Right forelimb (tissue), 1 donor: ENCODE measurements around the gene CLASP1.
"Not testable (repeated sequence)": the region's sequence is repeated elsewhere in the genome, so short reads cannot be mapped to it uniquely, and the experiment has no call there.

Experiments used
- DNase-seq: peaks from one replicate; pipeline ENCODE4 v3.0.0-alpha.2; 2018

The CLASP1 gene

DNA sequence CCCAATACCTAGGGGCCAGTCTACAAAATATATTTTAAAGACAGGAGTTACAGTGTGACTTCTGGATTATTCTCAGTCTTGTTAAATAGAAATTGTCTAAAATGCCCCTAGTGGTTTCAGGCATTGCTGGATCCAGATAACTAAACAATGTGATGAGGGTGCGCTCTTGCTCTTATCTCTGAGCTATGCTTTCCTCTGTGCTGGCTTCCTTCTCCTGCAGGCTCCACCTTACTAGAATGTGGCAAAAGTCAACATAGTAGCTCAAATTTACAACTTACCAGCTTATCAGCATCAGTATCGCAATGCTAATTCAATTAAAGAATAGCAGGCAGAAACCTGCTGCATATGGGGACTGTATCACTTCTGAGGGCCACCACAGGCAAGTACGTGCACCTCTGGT lies 179.9 kb downstream of the CLASP1 start:
- DNase-seq = no peak

DNA sequence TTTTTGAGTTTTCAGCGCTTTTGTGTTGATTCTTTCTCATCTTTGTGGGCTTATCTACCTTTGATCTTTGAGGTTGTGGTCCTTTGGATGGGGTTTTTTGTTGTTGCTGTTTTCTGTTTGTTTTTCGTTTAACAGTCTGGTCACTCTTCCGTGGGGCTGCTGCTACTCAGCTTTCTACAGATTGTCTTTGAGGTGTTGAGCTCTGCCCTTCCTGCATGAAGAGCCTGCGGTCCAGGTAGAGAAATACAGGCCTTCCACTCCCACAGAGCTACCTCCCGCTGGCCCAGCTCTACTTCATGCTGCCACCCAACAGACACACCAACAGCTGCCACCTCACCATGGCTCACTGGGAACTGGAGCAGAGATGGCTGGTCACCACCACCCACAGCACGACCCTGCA lies 180.3 kb downstream of the CLASP1 start:
- no peak for DNase-seq

- no peak for DNase-seq
These were observed 190.0 kb downstream of the CLASP1 start for GRCh38 chr2:121459291-121459690.

DNA sequence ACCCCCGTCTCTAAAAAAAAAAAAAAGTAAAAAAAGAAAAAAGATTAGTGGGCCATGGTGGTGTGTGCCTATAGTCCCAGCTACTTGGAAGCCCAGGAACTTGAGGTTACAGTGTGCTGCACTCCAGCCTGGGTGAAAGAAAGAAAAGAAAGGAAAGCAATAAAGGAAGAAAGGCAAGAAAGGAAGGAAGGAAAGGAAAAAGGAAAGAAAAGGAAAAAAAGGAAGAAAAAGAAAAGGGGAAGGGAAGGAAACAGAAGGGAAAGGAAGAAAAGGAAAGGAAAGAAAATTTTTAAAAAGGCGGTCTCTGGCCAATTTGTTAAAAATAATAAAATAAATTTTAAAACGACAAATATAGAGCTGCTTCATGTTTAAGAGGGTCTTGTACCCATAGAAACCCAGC lies 192.9 kb downstream of the CLASP1 start:
- no peak for DNase-seq

DNA sequence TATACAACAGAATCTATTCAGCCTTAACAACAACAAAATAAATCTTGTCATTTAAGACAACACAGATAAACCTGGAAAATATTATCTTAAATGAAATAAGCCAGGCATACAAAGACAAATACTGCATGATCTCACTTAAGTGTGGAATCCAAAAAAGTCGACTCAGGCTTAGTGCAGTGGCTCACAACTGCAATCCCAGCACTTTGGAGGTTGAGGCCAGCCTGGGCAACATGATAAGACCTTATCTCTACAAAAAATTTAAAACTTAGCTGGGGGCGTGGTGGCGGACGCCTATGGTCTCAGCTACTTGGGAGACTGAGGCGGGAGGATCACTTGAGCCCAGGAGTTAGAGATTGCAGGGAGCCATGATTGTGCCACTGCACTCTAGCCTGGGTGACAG lies 193.8 kb downstream of the CLASP1 start:
- DNase-seq = no peak

DNA sequence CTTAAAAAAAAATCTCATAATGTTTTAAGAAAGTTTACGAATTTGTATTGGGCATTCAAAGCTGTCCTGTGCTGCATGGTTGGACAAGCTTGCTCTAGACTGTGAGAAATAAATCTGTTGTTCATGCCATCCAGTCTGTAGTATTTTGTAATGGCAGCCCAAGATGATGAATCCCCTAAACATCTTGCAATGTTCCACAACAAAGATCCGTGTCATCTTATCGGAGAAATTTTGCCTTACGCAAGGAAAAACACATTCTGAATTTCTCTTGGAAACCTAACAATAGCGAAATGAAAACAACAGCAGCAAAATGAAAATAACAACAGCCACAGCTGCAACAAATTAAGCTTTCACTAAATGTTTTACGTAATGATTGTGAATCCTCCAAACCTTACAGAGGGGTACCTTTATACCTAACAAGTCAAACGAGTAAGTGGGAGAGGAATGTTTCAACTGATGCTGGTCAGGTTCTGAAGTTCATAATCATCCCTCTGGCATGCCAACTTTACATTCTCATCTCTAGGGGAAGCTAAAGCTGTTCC lies 194.6 kb downstream of the CLASP1 start:
- DNase-seq = no peak

GRCh38 chr2:121451398-121451797 lies 197.9 kb downstream of the CLASP1 start:
- DNase-seq = no peak

DNA sequence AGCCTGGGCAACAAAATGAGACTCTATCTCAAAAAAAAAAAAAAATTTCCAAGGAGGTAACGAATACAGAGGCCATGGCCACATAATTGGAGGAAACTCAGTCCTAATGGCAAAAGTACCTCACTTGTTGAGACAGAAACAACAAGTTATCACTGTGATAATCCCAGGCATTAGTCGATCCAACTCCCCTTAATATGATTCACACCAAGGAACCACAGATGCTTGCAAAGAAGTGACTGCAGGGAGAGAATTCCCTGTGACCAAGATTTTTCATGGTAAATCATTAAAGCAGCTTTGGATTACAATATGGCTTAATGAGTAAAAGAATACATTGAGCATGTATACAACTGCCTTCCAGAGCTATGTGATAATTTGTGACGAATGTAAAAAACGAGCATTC lies 199.0 kb downstream of the CLASP1 start:
- DNase-seq = no peak

DNA sequence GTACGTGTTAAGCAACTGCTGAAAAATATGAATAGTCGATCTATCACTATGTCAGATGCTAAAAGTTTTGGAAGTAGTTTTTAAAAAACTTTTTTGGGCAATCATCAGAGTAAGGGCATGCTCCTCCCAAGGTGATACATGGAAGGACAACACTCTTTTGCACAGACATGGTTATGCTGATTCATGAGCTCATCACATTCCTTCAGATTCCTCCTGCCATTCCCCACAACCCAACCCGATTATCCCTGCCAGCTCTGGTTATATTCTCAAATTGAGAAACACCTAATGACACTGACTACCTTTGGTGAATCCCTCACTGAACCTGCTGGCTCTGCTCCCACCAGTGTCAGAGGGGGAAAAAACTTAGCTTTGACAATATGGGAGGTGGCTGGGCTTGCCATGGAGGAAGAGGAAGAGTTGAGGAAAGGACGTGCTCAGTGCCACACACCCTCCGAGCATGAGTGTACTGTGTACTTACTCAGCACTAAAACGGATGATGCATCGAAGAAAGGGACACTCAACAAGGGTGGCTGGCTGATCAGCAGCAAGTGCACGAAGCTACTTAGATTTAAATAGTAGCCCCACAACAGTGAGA lies 202.5 kb downstream of the CLASP1 start:
- DNase-seq = no peak

GRCh38 chr2:121442889-121443288 lies 206.4 kb downstream of the CLASP1 start:
- DNase-seq = no peak

DNA sequence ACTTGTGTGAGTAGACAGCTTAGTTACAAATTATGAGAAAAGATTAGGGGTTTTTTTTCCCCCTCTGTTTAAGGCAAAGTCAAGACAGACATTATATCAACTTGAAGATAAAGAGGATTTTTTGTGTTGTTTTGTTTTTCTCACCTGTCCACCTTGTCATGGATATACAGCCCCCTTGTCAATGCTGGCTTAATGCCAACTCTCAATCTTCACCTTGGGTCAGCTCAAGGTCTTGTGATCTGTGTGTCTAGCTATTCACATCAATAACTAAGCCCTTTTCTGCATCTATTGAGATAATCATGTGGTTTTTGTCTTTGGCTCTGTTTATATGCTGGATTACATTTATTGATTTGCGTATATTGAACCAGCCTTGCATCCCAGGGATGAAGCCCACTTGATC lies 211.0 kb downstream of the CLASP1 start:
- not testable (repeated sequence) for DNase-seq

DNA sequence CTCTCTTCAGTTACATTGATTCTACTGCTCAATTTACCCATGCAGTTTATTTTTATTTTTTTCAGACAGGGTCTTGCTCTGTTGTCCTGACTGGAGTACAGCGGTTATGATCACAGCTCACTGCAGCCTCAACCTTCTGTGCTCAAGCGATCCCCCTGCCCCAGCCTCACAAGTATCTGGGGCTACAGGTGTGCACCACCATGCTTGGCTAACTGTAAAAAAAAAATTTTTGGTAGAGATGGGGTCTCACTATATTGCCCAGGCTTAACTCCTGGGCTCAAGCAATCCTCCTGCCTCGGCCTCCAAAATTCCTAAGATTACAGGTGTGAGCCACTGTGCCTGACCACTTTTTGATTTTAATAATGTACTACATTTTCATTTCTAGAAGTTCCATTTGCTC lies 212.3 kb downstream of the CLASP1 start:
- DNase-seq = no peak

GRCh38 chr2:121435790-121436189 lies 213.5 kb downstream of the CLASP1 start:
- DNase-seq = no peak

DNA sequence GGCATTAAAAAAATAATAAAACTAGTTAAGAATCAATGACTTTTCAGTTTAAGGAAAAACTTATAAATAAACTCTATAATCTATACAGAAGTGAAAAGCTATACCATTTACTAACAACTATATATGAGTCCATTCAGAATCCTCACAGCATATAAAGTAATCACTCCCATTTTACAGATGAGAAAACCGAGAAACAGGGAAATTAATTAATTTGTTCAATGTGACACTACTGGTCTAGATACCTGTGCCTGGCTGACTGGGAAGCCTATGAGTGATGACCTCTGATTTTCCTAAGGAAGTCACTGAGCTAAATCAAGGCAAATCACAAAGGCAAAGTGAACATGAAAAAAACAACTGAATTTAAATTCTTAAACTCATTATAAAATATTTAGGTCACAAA lies 218.0 kb downstream of the CLASP1 start:
- DNase-seq = no peak

GRCh38 chr2:121429927-121430520 lies 219.2 kb downstream of the CLASP1 start:
- DNase-seq = no peak

DNA sequence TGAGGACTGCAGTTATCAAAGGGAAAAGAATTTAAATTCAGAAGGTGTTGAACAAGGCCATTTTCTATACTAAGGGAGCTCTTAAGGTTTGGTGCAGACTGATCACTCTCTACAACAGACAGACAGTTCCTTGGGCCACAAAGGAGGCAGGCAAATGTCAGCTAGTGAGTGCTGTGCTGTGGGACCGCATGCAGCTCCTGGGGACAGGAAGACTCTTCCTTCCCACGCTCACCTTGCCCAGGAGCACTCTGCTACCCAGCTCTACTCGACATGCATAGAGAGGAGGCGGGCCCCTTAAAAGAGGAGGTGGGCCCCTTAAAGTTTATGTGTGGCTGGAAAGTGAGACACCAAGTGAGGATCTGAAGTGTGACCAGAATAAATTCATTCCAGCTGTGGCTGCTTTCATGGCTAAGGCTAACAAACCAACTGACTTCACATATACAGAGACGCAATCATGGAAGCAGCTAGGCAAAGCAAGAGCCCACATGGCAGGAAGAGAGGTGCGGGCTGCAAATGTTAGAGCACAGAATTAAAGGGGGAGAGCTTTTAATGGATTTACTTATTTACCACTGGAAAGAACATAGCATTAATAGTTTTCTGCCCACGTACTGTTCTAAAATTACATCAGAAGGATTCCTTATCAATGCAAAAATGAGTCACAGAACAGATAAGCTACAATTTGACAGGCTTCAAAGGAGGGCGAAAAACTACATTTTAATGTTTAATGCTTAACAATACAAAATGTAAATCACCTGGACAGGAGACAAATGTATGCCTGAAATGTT lies 220.0 kb downstream of the CLASP1 start:
- no peak for DNase-seq

DNA sequence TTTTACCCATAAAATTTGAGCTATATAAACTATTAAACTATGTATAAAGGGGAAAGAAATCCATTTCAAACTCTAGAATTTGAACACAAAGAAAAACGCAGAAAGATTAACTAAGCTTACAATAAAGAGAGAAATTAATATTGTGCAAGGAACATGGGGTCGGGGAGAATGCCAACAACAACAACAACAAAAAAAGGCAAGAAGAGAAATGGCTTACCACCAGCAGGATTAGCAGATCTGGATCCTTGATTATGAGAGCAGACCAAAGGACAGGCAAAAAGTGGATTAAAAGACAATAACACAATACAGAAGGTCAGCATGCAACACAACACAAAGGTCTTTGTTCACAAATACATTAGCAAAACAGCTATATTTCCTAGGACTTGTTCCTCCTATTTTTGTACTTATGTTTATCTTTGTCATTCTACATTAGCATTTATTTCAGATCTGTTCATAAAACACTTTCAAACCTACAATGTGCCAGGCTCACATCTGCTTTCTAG lies 222.0 kb downstream of the CLASP1 start:
- no peak for DNase-seq

DNA sequence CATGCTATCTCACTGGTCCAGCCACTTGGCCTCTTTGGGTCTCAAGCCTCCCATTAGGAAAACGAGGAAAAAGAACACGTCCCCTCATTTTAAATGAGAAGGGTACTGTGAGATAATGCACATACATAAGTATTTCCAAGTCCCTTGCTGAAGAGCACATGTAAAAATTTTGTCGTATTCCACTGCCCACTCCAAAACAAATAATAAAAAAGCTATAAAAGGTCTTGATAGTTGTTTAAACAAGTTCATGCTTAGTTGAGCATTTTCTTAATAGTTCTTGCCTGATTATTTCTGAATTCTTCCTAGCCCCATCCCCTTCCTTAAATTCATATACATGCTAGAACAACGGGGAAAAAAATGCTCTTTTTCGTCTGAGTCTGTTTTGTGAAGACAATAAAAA lies 228.8 kb downstream of the CLASP1 start:
- DNase-seq = no peak

GRCh38 chr2:121419081-121419699 lies 230.1 kb downstream of the CLASP1 start:
- DNase-seq = no peak

DNA sequence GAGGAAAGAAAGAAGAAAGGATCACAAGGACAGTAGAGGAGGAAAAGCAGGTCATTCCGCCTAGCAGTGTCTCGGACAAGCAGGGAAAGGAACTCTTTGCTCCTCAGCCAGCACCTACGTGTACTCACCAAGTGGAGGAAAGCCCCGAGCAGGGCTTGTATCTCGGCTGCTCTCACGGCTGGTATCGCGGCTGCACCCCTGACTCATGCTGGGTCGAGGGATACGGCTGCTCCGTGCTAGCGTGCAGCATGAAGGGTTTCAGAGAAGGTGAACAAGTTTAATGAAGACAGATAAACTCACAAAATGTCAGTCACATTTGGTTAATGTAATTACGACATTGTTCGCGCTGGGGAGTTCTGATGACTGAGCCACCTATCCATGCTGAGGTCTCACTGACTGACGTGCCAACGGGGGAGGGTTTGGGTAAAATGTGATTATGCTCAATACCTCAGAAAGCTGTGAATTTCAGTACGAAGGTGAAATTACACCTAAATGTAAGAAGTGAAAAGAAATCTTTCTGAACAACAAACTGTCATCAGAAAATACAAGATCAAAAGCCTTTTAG lies 230.7 kb downstream of the CLASP1 start:
- DNase-seq = no peak

DNA sequence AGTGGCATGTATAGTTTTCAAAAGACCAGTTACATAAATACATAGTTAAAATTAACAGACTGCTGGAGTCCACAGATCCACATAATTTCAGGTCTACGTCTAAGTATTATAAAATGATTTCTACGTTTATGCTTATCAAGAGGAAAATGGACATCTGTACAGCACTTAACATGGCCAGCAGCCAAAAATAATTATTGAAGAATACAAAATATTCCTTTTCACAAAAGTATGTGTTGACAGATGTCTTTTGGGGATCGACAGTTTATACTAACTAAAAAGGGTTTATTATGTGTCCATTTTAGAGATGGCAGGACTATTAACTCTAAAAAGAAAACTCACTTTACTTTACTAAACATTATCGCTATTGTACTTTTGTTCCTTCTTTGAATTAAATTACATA lies 231.4 kb downstream of the CLASP1 start:
- no peak for DNase-seq

DNA sequence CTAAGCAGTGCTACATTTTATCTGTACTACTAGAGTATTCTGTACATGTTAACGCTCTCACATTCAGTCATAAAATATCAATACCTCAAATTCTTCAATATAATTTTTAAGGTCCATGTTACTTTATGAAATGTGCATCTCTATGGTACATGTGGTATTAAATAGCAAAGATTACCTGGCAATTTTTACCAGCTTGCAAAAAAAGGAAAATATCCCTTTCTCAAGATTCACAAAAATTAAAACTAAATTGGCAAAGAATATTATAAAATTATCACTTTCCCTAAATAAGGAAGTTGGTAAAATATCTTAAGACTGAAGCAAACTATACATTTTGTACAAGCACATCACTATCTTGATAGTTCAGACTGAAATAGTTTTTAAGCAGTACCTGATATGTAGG lies 233.5 kb downstream of the CLASP1 start:
- DNase-seq = no peak

DNA sequence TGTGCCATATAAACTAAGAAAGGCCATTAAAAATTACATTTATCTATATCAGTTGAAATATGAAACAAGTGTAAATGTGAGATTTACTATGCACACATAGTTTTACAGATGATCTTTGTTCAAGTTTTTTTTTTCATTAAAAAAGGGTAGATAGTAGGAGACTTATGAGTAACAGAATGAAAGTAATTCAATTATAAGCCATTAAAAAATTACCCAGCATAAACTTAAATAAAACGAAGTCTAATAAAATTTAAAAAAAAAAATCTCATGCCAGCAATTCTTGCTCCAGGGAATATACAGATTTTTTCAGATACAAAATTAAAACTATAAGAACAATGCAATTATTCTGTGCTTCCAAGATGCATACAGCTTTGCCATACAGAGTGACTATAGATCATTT lies 236.9 kb downstream of the CLASP1 start:
- no peak for DNase-seq
